SU-DHL-6 (cell line): Measurements from ENCODE around the gene SATL1.

Source experiments
- H2AFZ ChIP-seq: fragments of 200-600 bp; sonication (generic); 2 replicates; pipeline ENCODE4 v1.6.1; 2014; ENCODE audit warnings: low read depth, mild to moderate bottlenecking, moderate library complexity, mixed read lengths, antibody characterized with exemption, low read length; ENCODE audit not compliant: severe bottlenecking
- H3F3A ChIP-seq: fragments of 200-600 bp; shearing (Covaris generic); 2 replicates; pipeline ENCODE4 v1.6.0; 2016; ENCODE audit warnings: antibody characterized with exemption, mild to moderate bottlenecking; ENCODE audit not compliant: insufficient read depth
- H3K27ac ChIP-seq: fragments of 200-600 bp; sonication (generic); 2 replicates; pipeline ENCODE4 v1.5.1; 2016; ENCODE audit warnings: low read depth, mild to moderate bottlenecking, low read length, moderate library complexity, mixed read lengths
- H3K27me3 ChIP-seq: fragments of 200-600 bp; sonication (generic), shearing (Covaris generic); 2 replicates; pipeline ENCODE4 v1.6.0; 2014; ENCODE audit warnings: mild to moderate bottlenecking, low read length
- H3K36me3 ChIP-seq: fragments of 200-600 bp; sonication (generic); 2 replicates; pipeline ENCODE4 v1.6.1; 2014; ENCODE audit warnings: mild to moderate bottlenecking, low read length, mixed read lengths
- H3K4me2 ChIP-seq: fragments of 300-600, 200-600 bp; shearing (Covaris generic), sonication (generic); 2 replicates; pipeline ENCODE4 v1.6.0; 2014; ENCODE audit warnings: low read length, low read depth, mild to moderate bottlenecking; ENCODE audit not compliant: poor library complexity, severe bottlenecking
- H3K4me3 ChIP-seq: fragments of 200-600 bp; sonication (generic); 2 replicates; pipeline ENCODE4 v1.5.1; 2014; ENCODE audit warnings: antibody characterized with exemption, low read length, mild to moderate bottlenecking, mixed read lengths; ENCODE audit not compliant: insufficient read depth, poor library complexity, severe bottlenecking
- H3K79me2 ChIP-seq: fragments of 200-600 bp; sonication (generic); 2 replicates; pipeline ENCODE4 v1.6.1; 2014; ENCODE audit warnings: mild to moderate bottlenecking, low read length, moderate library complexity; ENCODE audit not compliant: insufficient read depth
- H3K9ac ChIP-seq: fragments of 200-600 bp; sonication (generic); 2 replicates; pipeline ENCODE4 v1.7.0; 2014; ENCODE audit warnings: mild to moderate bottlenecking, low read length
- H3K9me2 ChIP-seq: fragments of 200-600 bp; sonication (generic); replicated peaks from 2 replicates; pipeline ENCODE4 v1.6.1; 2014; ENCODE audit warnings: low read length; ENCODE audit not compliant: insufficient read depth
- H3K9me3 ChIP-seq: fragments of 200-600 bp; sonication (generic); 2 replicates; pipeline ENCODE4 v1.6.1; 2014; ENCODE audit warnings: low read length, mixed read lengths; ENCODE audit not compliant: insufficient read depth
- H4K20me1 ChIP-seq: fragments of 200-600 bp; sonication (generic); 2 replicates; pipeline ENCODE4 v1.6.1; 2014; ENCODE audit warnings: low read depth, mild to moderate bottlenecking, antibody characterized with exemption, low read length, moderate library complexity, mixed read lengths
- CTCF ChIP-seq: fragments of 200-600 bp; sonication (generic); IDR thresholded peaks from one replicate; pipeline ENCODE4 v1.5.1; 2017; ENCODE audit warnings: antibody characterized with exemption, mild to moderate bottlenecking, low read length, moderate library complexity; ENCODE audit not compliant: insufficient read depth, poor library complexity, severe bottlenecking
- EZH2phosphoT487 ChIP-seq: fragments of 200-600 bp; sonication (generic), shearing (Covaris generic); conservative IDR thresholded peaks from 2 replicates; pipeline ENCODE4 v1.6.1; 2018; ENCODE audit warnings: mild to moderate bottlenecking, antibody characterized with exemption, low read length, moderate library complexity, mixed read lengths

SATL1 gene

GRCh38 chrX:85244450-85245211, 1.1 kb upstream of the SATL1 start:
- Histone ChIP-seq H3K36me3 (peaks cover 4% of the 10 kb centered on the region; the same call in 1 of the 2 replicates), H3K9me2 (no peaks in the 10 kb centered on the region), H3K4me2 (peak overlapping the region; percentile 81), H2AFZ (peak overlapping the region; percentile 80), H3K4me3 (peak overlapping the region; percentile 81), H3K9me3 (no peaks in the 10 kb centered on the region), H3K79me2 (peaks cover 38% of the 10 kb centered on the region), H3K9ac (peak overlapping the region; percentile 87), H4K20me1 (no peaks in the 10 kb centered on the region), H3F3A (peaks cover 10% of the 10 kb centered on the region; the same call in 1 of the 2 replicates), H3K27me3 (no peaks in the 10 kb centered on the region), H3K27ac (peak overlapping the region; percentile 53)
- TF ChIP-seq CTCF (no peak), EZH2phosphoT487 (no peak)

- Histone ChIP-seq H3K79me2 (peaks cover 29% of the 10 kb centered on the region), H4K20me1 (no peaks in the 10 kb centered on the region), H3K9me2 (no peaks in the 10 kb centered on the region), H3K27ac (0 out of 2 replicates have a peak overlapping the region, but pooled peaks have one; percentile 53), H3K4me3 (peak overlapping the region; percentile 81), H3K9me3 (no peaks in the 10 kb centered on the region), H3K27me3 (no peaks in the 10 kb centered on the region), H3K36me3 (no peaks in the 10 kb centered on the region), H3K9ac (peak overlapping the region; percentile 87), H3F3A (peaks cover 10% of the 10 kb centered on the region; the same call in 1 of the 2 replicates), H3K4me2 (peak overlapping the region; percentile 81), H2AFZ (peak overlapping the region; percentile 80)
- TF ChIP-seq EZH2phosphoT487 (no peak), CTCF (no peak)
These were observed 424 bp downstream of the SATL1 start for GRCh38 chrX:85243155-85243554.

GRCh38 chrX:85223359-85223758, 20.2 kb downstream of the SATL1 start:
- TF ChIP-seq EZH2phosphoT487: no peak
- no peak for TF ChIP-seq CTCF
- Histone ChIP-seq H4K20me1 (no peaks in the 10 kb centered on the region), H3K4me2 (no peak overlapping the region), H2AFZ (no peak overlapping the region), H3K9me3 (no peaks in the 10 kb centered on the region), H3K27ac (no peak overlapping the region), H3K4me3 (no peak overlapping the region), H3F3A (no peaks in the 10 kb centered on the region), H3K9me2 (no peaks in the 10 kb centered on the region), H3K27me3 (no peaks in the 10 kb centered on the region), H3K36me3 (no peaks in the 10 kb centered on the region), H3K9ac (no peak overlapping the region), H3K79me2 (no peaks in the 10 kb centered on the region)
